K562 (cell line): Measurements from ENCODE around the gene FH. TPM values are rescaled to one million over a fixed set of nuclear protein-coding genes. Genes with fewer than 3 reads are reported as not detected.

Experiments
- AFF1 ChIP-seq, 2 experiments: fragments of 450-650 bp; IDR thresholded peaks; 2 replicates each; pipeline ENCODE4 v1.6.1; 2018; ENCODE audit warnings: mild to moderate bottlenecking in 2 of 2, low read depth in 1 of 2; ENCODE audit not compliant: partially characterized antibody in 2 of 2
- AFF4 ChIP-seq: sonication (generic); formaldehyde crosslinking; IDR thresholded peaks from 2 replicates; pipeline ENCODE4 v1.8.0; 2023; ENCODE audit warnings: mild to moderate bottlenecking, missing genetic modification reagents
- BCOR ChIP-seq: fragments of 450-650 bp; IDR thresholded peaks from 2 replicates; pipeline ENCODE4 v1.6.1; 2016
- JUN ChIP-seq, 2 experiments: sonication (generic) in 1 of 2; formaldehyde crosslinking in 1 of 2; IDR thresholded peaks; 2 replicates each; pipeline versions ENCODE4 v1.6.1 to v1.8.0; 2012 to 2022; ENCODE audit warnings: borderline replicate concordance in 2 of 2, mild to moderate bottlenecking in 2 of 2, improper control_type of control experiment in 1 of 2, low read depth in 1 of 2, low read length in 1 of 2, missing genetic modification reagents in 1 of 2
- LARP7 ChIP-seq: fragments of 450-650 bp; IDR thresholded peaks from 2 replicates; pipeline ENCODE4 v1.6.1; 2016
- LEF1 ChIP-seq: fragments of 450-650 bp; IDR thresholded peaks from 2 replicates; pipeline ENCODE4 v1.6.1; 2016; ENCODE audit warnings: mild to moderate bottlenecking
- NCOA2 ChIP-seq, 2 experiments: fragments of 450-650 bp; IDR thresholded peaks; 2 replicates each; pipeline ENCODE4 v1.6.1; 2018; ENCODE audit warnings: mild to moderate bottlenecking in 2 of 2, moderate library complexity in 1 of 2; ENCODE audit not compliant: partially characterized antibody in 2 of 2
- NFYB ChIP-seq: IDR thresholded peaks from 2 replicates; pipeline ENCODE4 v1.6.1; 2011; ENCODE audit warnings: mild to moderate bottlenecking, moderate library complexity; ENCODE audit not compliant: insufficient read length; ENCODE audit errors: extremely low read depth
- NUFIP1 ChIP-seq: fragments of 450-650 bp; IDR thresholded peaks from 2 replicates; pipeline ENCODE4 v1.6.1; 2018; ENCODE audit not compliant: partially characterized antibody
- RCOR1 ChIP-seq, 2 experiments: IDR thresholded peaks; 2 replicates each; pipeline ENCODE4 v1.6.1; 2012; ENCODE audit warnings: low read depth in 2 of 2, low read length in 2 of 2, borderline replicate concordance in 1 of 2, improper control_type of control experiment in 1 of 2
- SIRT6 ChIP-seq: IDR thresholded peaks from one replicate; pipeline ENCODE4 v1.6.1; 2012; ENCODE audit warnings: low read depth, mild to moderate bottlenecking, control low read depth, inconsistent platforms, low read length, moderate library complexity
- TEAD4 ChIP-seq, 2 experiments: sonication (generic) in 1 of 2; formaldehyde crosslinking in 1 of 2; IDR thresholded peaks; 2 replicates each; pipeline versions ENCODE4 v1.6.1 to v1.8.0; 2012 to 2022; ENCODE audit warnings: borderline replicate concordance in 1 of 2, inconsistent platforms in 1 of 2, low read length in 1 of 2, mild to moderate bottlenecking in 1 of 2, missing genetic modification reagents in 1 of 2
- ZMIZ1 ChIP-seq, 2 experiments: fragments of 150-350 bp in 1 of 2; IDR thresholded peaks; 2 replicates each; pipeline ENCODE4 v1.6.1; 2012 to 2016; ENCODE audit warnings: low read depth in 2 of 2, low read length in 2 of 2, mild to moderate bottlenecking in 1 of 2, moderate library complexity in 1 of 2
- ZNF282 ChIP-seq: sonication (generic); formaldehyde crosslinking; IDR thresholded peaks from 2 replicates; pipeline ENCODE4 v1.8.1; 2023; ENCODE audit warnings: missing genetic modification reagents
- ZNF436 ChIP-seq: fragments of 250-450, 450-650 bp; sonication (Bioruptor Pico); formaldehyde crosslinking; IDR thresholded peaks from 2 replicates; pipeline ENCODE4 v1.7.0; 2020; ENCODE audit warnings: mild to moderate bottlenecking
- ZNF444 ChIP-seq: fragments of 250-450 bp; sonication (Bioruptor Pico); IDR thresholded peaks from 2 replicates; pipeline ENCODE4 v1.4.0; 2020; ENCODE audit warnings: mild to moderate bottlenecking, moderate library complexity
- ZNF668 ChIP-seq: fragments of 250-450 bp; sonication (Bioruptor Pico); IDR thresholded peaks from 2 replicates; pipeline ENCODE4 v1.8.0; 2022; ENCODE audit warnings: mild to moderate bottlenecking, inconsistent platforms
- polyA plus RNA-seq, 8 experiments: library from polyadenylated mRNA; depleted of rRNA in 4 of 8; stranded (reverse) in 5 of 8; unstranded in 3 of 8; fragments of >200 nt; fragmentation: Nextera tagmentation in 2 of 8; fragmentation: Illumina TruSeq in 1 of 8; extraction: Ambion mirVana in 2 of 8; extraction: Trizol in 1 of 8; gene quantifications; 2 replicates each; pipeline versions ENCODE4 v1.2.1 to v1.2.3, GENCODE V29; 2011 to 2014; ENCODE audit warnings: inconsistent platforms in 1 of 8, missing spikeins in 1 of 8
- total RNA-seq, 7 experiments: library from RNA; depleted of rRNA in 6 of 7; stranded (reverse); fragments of >200 nt in 6 of 7; fragmentation: Illumina TruSeq in 2 of 7; extraction: Trizol in 2 of 7; gene quantifications; 2 replicates each; pipeline versions ENCODE4 v1.2.1 to v1.2.3, GENCODE V29; 2011 to 2021; ENCODE audit warnings: low replicate concordance in 1 of 7

The FH gene
- total and polyA plus RNA-seq, 9 of the 15 experiments (the other 6 are each of a cell fraction or from before 2014, with no cell fraction given) = 117 to 240 (median 211) TPM

GRCh38 chr1:241485554-241485992 is 34.0 kb downstream of the FH start (continued):
- TF ChIP-seq TEAD4 (IDR thresholded peaks at IDR 0.05; ENCODE audit: low read length) (peak; percentile 46; the same call in 1 of the 2 replicates), TEAD4 (CRISPR knock-in tag; IDR thresholded peaks at IDR 0.05; ENCODE audit: borderline replicate concordance) (no peak), JUN (IDR thresholded peaks at IDR 0.05; ENCODE audit: borderline replicate concordance, low read depth, low read length) (0 out of 2 replicates have a peak, but pooled peaks have one; percentile 11), JUN (CRISPR knock-in tag; IDR thresholded peaks at IDR 0.05; ENCODE audit: borderline replicate concordance) (no peak), LARP7 (no peak), ZNF444 (CRISPR knock-in tag) (no peak), AFF1 (IDR thresholded peaks at IDR 0.05; ENCODE audit: low read depth in 1 of 2, partially characterized antibody in 2 of 2) (no peak), NCOA2 (IDR thresholded peaks at IDR 0.05; ENCODE audit: partially characterized antibody in 2 of 2) (no peak), ZNF668 (no peak), NUFIP1 (no peak), LEF1 (no peak), RCOR1 (IDR thresholded peaks at IDR 0.05; ENCODE audit: borderline replicate concordance in 1 of 2, low read depth in 2 of 2, low read length in 2 of 2) (no peak), ZNF436 (CRISPR knock-in tag) (no peak), SIRT6 (no peak), AFF4 (CRISPR knock-in tag) (no peak), BCOR (no peak), ZMIZ1 (IDR thresholded peaks at IDR 0.05; ENCODE audit: low read depth in 2 of 2, low read length in 2 of 2) (no peak), NFYB (no peak), ZNF282 (CRISPR knock-in tag) (no peak)
